GM15510 (cell line): ENCODE measurements around the gene RBSN.

ENCODE experiments used
- POLR2A ChIP-seq: IDR thresholded peaks from 3 replicates; pipeline ENCODE4 v1.6.1; 2011; ENCODE audit warnings: borderline replicate concordance; ENCODE audit not compliant: insufficient read length; ENCODE audit errors: extremely low read depth

RBSN gene

DNA sequence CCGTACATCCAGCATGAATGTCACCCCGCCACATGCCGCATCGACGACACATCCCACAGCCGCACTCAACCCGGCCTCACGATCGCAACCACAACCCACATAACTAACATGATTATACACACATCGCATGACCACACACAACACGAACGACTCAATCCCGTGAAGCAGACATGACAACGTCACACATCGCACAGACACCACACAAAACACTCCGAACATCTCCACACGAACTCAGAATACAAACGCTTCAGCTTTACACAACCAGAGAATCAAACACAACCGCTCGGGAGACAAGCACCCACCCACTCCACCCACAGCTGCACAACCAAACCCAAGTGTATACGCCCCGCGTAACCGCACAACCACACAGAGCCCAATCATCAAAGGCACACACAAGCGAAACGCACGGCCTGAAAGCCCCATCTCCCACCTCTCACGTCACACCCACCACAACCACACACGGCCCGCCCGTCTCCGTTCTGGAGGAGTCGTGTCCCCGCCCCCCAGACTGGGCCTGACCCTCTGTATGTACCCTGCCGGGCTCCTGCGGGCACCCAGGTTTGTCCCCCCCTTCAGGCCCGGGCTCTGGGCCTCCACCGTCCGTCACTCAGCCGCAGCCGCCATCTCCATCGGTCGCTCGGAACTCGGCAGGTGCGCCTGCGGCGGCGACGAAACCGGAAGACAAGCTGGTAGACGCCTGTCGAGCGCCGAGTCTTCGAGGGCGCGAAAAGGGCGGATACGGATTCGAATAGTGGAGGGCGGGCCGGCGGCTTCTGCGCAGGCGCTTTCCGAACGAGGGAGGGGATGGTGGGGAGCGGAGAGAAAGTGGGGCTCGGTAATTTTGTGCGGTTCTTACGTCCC, at the start of gene RBSN:
Gene RBSN (minus strand): TSS at position 646 of the 861 bp plus-strand sequence. CDS start 3,028 bp downstream, outside the sequence.
- peak; percentile 75 for TF ChIP-seq POLR2A

DNA sequence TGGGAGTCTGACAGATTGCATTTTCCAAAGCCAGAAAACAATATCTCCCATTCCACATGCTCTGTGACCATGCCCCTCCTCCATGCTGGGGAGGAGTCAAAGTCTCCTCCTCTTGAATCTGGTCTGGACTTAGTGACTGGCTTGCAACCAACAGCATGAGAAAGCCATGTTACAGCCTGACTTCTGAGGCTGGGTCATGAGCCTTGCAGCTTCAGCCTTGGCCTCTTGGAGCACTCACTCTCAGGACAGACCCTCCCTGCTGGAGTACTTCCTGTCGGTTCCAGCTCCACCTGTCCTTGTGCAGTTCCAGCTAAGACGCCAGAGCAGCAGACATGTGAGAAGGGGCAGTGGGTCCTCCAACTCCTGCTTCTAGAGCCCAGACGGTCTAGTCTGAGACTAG, 49.7 kb upstream of the RBSN start:
- TF ChIP-seq POLR2A, result no peak

DNA sequence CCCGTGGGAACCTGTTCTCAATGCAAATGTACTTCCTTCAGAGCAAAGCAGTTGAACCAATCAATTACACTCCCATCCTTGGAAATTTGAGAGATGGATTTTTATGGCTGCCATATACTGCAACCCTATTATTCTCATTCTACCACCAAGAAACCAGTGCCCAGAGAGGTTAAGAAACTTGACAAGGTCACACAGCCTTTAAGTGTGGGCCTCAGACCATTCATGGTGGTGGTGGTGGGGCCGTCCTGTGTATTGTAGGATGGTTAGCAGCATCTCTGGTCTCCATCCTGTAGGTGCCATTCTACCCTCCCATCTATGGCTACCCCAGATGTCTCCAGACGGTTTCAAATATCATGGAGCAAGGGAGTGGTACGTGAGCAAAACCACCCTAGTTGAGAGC, 23.4 kb upstream of the RBSN start:
- no peak for TF ChIP-seq POLR2A

DNA sequence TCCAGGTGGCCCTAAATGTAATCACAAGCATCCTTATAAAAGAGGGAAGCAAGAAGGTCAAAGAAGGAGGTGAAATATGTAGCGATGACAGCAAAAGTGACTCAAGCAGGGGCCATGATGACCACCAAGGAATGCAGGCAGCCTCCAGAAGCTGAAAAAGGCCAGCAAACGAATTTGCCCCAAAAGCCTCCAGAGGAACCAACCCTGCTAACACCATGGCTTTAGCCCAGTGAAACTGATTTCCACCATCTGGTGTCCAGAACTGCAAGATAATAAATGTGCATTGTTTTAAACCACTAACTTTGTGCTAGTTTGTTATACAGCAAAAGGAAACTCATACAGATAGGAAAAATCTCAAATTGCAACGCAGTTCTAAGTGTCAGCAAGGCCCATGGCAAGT, 23.0 kb upstream of the RBSN start:
- TF ChIP-seq POLR2A, result no peak

DNA sequence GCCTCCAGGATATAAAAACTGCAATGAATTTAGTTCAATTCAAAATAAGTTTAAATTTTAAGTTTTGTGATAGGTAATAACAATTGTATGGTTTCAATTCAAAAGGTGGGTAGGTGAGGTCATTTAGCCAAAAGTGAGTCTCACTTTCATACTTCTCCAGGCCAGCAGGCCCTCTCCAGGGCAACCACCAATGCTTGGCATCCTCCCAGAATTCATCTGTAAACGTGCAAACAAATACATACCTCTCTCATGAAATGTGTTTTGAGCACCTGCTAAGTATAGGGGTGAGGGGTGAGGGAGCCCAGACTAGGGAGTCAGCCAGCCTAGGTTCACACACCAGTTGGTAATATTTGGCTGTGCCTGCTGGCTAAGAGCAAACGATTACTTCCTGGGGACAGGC, 22.0 kb upstream of the RBSN start:
- no peak for TF ChIP-seq POLR2A

DNA sequence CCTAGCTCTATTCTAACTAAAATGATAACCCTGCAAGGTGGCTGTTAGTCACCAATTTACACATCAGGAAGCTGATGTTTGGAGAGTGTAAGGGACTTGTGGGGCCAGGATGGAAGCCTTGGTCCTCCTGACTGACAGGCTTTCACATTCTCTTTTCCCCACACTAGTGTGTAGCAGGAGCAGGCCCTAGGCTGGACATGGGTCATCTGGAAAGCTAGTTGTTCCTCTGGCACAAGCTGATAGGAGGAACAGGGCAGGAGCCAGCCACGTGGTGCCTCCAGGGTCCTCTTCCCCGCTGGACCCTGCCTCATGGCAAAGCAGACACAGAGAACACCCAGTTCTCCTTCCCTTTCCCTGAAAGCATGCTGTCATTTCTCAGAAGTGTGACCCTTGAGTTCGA, 18.1 kb upstream of the RBSN start:
- no peak for TF ChIP-seq POLR2A

DNA sequence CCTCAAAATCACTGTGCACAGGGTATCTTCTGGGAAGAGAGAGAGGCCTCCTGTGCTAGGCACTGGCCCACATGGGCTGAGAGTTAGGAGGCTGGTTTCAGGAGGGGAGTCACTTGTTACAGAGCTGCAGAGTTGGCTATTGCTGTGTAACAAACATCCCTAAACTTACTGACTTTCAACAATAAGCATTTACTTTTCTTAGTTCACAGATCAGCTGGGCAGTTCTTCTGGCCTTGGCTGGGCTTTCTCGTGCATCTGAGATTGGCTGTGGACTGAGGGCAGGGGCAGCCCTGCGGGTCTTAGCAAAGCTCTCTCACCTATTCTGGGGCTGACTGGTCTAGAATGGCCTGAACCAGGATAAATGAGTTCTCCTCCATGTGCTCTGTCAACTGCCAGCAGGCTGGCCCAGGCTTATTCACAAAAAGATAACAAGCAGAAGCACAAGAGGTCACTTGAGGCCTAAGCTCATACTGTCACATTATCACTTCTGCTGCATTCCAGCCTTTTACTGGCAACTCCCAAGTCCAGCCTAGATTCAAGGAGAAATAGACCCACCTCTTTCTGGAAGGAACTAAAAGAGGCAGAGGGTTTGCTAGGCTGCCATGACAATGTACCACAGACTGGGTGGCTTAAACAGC, 17.2 kb upstream of the RBSN start:
- no peak for TF ChIP-seq POLR2A

DNA sequence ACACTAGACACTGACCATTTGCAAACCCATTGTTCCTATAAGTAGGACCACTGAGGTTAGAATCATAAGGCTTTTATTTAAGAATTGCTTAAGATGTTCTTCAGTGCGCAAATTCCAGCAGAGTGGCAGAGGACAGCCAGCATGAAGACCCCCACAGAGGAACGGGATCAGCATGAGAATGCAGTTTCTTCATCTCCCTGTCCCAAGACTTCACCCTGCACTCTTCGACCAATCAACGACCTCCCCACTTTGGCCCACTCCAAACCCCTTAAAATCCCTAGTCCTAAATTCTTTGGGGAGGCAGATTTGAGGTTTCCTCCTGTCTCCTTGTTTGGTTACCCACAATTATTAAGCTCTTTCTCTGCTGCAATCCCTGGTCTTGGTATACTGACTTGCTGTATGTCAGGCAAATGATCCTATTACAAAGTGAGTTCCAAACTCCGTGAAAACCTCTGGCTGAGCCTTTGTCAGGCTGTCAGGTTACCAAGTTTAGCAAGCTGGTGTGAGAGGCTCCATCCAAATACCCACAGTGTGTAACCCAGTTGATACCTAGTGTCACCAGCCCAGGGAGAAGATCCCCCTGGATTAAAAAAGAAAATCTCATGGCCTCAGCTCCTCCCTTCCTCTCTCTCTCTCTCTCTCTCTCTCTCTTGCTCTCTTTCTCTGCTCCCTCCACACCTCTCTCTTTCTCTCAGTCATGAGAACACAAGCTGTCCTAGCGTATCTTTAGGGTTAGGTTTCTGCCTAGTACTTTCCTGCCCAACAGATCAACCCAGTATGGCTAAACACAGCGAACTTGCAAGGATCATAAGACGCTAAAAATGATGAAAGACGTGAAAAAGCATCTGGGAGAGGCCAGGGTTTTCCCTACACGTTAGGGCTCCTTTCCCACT, 15.8 kb upstream of the RBSN start:
- TF ChIP-seq POLR2A, result no peak

DNA sequence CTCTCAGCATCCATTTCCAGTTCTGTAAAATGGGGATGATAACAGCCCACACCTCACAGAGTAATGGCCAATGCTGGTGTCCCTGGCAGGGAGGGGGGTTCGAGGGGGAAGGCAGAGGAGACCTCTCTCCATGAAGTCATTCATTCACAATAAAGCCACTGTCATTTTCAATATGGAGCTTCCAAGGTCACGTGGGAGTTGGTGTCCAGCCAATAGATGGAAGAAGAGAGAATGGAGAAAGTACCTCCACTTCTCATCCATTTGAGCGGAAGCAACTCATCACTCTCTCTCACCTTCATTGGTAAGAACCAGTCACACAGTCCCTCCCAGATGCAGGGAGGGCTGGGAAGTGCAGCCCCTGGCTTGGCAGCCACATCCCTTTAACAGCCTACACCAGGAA, 14.9 kb upstream of the RBSN start:
- TF ChIP-seq POLR2A, result no peak

DNA sequence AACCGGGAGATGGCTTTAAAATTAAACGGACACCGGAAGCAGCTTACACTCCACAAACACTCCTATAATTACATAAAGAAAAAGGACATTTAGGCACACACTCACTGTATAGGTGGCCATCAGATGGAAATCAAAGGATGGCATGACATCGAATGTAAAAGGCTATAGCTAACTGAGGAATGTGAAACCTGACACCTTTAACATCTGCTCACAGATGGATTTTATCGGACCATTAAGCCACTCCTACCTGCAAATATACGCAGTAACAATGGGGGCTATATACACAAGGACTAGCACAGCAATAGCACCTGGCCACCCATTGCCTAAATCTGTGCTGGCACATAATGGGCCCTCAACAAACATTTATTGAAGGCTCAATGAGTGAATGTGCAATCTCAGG, 14.5 kb upstream of the RBSN start:
- no peak for TF ChIP-seq POLR2A

DNA sequence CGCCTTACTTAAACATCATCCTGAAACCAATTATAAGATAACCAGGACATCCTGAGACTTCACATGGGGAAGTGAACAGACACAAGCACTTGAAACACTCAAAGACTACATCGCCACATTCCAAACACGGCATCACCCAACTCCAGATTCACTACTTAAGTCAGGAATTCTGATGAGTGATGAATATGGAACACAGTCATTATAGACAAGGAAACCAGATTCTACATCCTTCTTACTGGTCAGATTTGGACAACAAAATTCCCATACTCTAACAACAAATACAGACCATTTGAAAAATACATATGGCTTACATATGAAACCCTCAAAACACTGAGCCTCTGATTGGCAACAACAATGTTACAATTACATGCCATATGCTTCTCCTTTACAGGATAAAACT, 13.1 kb upstream of the RBSN start:
- no peak for TF ChIP-seq POLR2A

DNA sequence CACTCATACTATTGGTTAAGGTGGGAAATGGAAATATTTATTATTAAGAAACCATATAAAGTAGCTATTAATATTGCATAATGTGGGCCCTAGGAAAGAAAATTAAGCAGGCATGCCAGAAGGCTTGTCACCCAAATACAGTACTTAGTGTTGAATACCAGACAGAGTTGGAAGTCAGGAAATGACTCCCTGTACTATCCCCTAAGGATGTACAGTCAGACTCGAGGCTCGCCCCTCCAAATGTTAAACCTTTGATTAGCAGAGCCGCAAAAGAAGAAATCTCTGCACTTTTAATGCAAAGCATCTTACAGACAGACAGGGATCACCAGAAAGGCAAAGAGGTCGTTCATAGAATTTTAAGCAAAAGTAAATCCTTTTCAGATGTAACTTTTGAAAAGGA, 11.3 kb upstream of the RBSN start:
- TF ChIP-seq POLR2A, result no peak

DNA sequence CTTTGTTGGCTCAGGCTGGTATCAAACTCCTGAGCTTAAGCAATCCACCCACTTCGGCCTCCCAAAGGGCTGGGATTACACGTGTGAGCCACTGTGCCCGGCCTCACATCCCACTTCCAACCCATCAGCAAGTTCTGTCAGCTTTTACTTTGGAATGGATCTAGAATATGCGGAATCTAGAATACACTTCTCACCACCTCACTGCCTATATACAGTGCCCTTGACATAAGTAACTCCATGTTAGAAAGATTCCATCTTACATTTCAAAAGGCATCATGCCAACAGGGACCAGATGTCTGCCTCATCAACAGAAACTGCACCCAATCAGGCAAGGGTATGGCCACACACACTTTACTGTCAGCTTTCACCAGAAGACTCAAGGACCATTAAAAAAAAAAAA, 9.9 kb upstream of the RBSN start:
- TF ChIP-seq POLR2A, result no peak

DNA sequence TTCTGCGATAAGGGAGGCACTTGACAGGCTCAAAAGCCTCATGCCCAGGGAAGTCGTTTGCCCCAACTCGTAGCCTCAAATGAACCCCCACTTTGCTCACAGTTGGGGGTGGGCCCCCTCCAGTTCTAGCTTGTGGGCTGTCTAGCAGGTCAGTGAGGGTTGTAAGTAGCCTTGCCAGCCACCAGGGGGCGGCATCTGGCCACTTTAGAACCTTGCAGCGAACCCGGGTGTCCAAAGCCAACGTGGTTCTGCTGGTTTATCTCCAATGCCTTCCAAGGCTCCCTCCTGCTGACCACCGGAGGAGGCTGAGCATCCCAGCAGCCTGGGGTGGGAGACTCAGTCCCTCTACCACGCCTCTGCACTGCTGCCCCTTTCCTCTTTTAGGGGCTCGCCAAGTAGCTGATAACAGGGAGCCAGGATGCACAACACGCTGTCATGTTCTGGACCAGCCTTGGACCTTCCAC, 9.2 kb upstream of the RBSN start:
- TF ChIP-seq POLR2A, result no peak

DNA sequence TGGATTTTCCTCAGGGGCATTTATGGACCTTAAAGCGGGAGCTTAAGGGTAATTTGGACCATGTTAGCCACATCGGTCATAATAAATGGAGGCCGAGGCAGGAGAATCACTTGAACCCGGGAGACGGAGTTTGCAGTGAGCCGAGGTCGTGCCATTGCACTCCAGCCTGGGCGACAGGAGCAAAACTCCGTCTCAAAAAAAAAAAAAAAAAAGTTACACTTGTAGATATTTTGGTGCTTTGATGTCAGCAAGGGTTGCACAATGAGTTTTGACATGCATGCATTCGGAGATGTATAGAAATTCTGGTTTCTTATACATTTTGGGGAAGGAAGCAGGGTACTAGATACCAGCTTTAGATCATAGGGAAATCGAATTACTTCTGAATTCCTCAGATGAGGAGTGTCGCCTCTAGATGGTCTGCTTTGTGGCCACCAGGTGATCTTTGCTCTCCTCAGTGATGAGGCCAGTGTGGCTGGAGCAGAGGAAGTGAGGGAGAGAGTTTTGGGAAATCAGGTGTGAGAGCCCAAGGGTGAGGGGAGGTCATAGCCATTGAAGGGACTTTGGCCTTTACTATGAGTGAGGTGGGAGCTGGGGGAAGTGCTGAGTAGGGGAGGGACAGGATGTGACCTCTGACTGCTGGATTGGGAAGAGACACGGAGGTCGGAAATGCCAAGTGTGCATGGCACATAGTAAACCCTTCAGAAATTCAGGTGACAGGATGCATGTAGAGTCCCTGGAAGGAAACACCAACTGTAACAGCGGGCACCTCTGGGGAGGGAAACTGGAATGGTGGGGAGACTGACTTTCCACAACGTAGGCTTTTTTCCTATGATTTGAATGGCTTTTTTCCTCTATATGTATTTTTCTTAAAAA, 8.4 kb upstream of the RBSN start:
- TF ChIP-seq POLR2A, result no peak

DNA sequence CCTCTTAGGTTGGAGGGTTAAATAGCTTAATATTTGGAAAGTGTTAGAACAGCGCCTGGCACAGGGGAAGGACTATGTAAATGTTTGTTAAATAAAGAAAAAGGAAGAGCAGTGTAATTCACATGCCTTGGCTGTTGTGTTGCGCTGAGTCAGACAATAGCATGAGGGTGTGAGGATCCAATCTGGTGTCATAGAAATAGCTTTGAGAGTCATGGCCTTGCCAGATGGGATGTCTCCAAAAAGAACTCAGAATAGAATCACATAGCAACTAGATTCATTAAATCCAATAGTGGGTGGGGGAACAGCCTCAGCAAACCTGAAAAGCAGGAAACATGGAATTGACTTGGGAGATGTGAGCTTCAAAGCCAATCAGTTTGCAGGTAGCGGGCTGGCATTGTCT, 3.9 kb upstream of the RBSN start:
- no peak for TF ChIP-seq POLR2A
